Brain microvascular endothelial cell (primary cell): ENCODE measurements around the gene CSMD2.

Experiments
- DNase-seq: peaks from one replicate; pipeline ENCODE4 v3.0.0-alpha.2; 2020
- H3K27ac ChIP-seq: fragments of 250-450 bp; sonication (Bioruptor Pico); 2 replicates; pipeline ENCODE4 v1.5.1; 2020; ENCODE audit warnings: mild to moderate bottlenecking, moderate library complexity
- H3K27me3 ChIP-seq: fragments of 250-450 bp; sonication (Bioruptor Pico); replicated peaks from 2 replicates; pipeline ENCODE4 v1.5.1; 2020; ENCODE audit warnings: mild to moderate bottlenecking
- H3K36me3 ChIP-seq: fragments of 250-450 bp; sonication (Bioruptor Pico); replicated peaks from 2 replicates; pipeline ENCODE4 v1.5.1; 2020; ENCODE audit warnings: mild to moderate bottlenecking
- H3K4me3 ChIP-seq: 2 replicates; pipeline ENCODE4 v1.5.1; 2011; ENCODE audit warnings: low read depth, mild to moderate bottlenecking, control low read depth, low read length, moderate library complexity
- CTCF ChIP-seq: IDR thresholded peaks from 2 replicates; pipeline ENCODE4 v1.5.1; 2011; ENCODE audit warnings: low read depth, mild to moderate bottlenecking, moderate library complexity, low read length, control low read depth, inconsistent platforms; ENCODE audit errors: missing control alignments
- in situ Hi-C: cut with HindIII; loops from 2 replicates; pipeline ENCODE4 v1.10.0; 2017; ENCODE audit warnings: low sequenced_read_pairs, low pct_ligation_motif_present

The CSMD2 gene

GRCh38 chr1:33906156-33906555 is 258.9 kb downstream of the CSMD2 start:
- Histone ChIP-seq H3K27ac (no peak overlapping the region), H3K4me3 (no peak overlapping the region), H3K36me3 (no peaks in the 10 kb centered on the region), H3K27me3 (no peaks in the 10 kb centered on the region)
- TF ChIP-seq CTCF = no peak
- DNase-seq = no peak
- in situ Hi-C loops = no loop called here

- H3K27ac ChIP-seq = no peak overlapping the region
- no peaks in the 10 kb centered on the region for H3K27me3 ChIP-seq
- in situ Hi-C loops = no loop called here
- no peak for DNase-seq
- no peak overlapping the region for H3K4me3 ChIP-seq
- no peaks in the 10 kb centered on the region for H3K36me3 ChIP-seq
- no peak for TF ChIP-seq CTCF
These were observed 259.8 kb downstream of the CSMD2 start for GRCh38 chr1:33905241-33905640.

GRCh38 chr1:33903210-33903589 is 261.8 kb downstream of the CSMD2 start:
- H3K27me3 ChIP-seq = no peaks in the 10 kb centered on the region
- no peak for TF ChIP-seq CTCF
- DNase-seq = no peak
- H3K27ac ChIP-seq = no peak overlapping the region
- in situ Hi-C loops = no loop called here
- no peak overlapping the region for H3K4me3 ChIP-seq
- no peaks in the 10 kb centered on the region for H3K36me3 ChIP-seq

- TF ChIP-seq CTCF = no peak
- Histone ChIP-seq H3K27me3 (no peaks in the 10 kb centered on the region), H3K4me3 (no peak overlapping the region), H3K27ac (no peak overlapping the region), H3K36me3 (no peaks in the 10 kb centered on the region)
- in situ Hi-C loops = no loop called here
- no peak for DNase-seq
These were observed 262.4 kb downstream of the CSMD2 start for GRCh38 chr1:33902486-33903209.

- Histone ChIP-seq H3K36me3 (no peaks in the 10 kb centered on the region), H3K27ac (no peak overlapping the region), H3K4me3 (no peak overlapping the region), H3K27me3 (no peaks in the 10 kb centered on the region)
- in situ Hi-C loops = no loop called here
- TF ChIP-seq CTCF = no peak
- DNase-seq = no peak
These were observed 265.3 kb downstream of the CSMD2 start for GRCh38 chr1:33899746-33900145.

- DNase-seq = no peak
- in situ Hi-C loops = no loop called here
- Histone ChIP-seq H3K36me3 (no peaks in the 10 kb centered on the region), H3K27me3 (no peaks in the 10 kb centered on the region), H3K27ac (no peak overlapping the region), H3K4me3 (no peak overlapping the region)
- no peak for TF ChIP-seq CTCF
These were observed 266.1 kb downstream of the CSMD2 start for GRCh38 chr1:33898881-33899280.
